Ramos (cell line): Measurements from ENCODE around the gene IFT88.
"Not testable (repeated sequence)": the region's sequence is repeated elsewhere in the genome, so short reads cannot be mapped to it uniquely, and the experiment has no call there.

ENCODE experiments used
- in situ Hi-C: fragments of 300-500 bp; cut with MboI; formaldehyde crosslinking; loops from one replicate; pipeline ENCODE4 v1.14.3; 2022; ENCODE audit warnings: low sequenced_read_pairs; ENCODE audit not compliant: unreplicated experiment

IFT88 gene

DNA sequence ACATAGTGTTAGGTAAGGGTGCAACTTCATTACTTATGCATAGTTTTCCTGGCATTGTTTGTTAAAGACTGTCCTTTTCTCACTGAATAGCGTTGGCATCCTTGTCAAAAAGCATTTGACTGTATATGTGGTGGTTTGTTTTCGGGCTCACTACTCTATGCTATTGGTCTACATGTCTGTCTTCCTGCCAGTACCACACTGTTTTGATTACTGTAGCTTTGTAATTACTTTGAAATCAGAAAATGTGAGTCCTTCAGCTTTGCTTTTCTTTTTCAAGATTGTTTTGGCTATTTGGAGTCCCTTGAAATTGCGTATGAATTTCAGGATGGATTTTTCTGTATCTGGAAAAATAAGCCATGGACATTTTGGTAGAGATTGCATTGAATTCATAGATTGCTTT lies 56.0 kb downstream of the IFT88 start:
- in situ Hi-C loops, result no loop called here

DNA sequence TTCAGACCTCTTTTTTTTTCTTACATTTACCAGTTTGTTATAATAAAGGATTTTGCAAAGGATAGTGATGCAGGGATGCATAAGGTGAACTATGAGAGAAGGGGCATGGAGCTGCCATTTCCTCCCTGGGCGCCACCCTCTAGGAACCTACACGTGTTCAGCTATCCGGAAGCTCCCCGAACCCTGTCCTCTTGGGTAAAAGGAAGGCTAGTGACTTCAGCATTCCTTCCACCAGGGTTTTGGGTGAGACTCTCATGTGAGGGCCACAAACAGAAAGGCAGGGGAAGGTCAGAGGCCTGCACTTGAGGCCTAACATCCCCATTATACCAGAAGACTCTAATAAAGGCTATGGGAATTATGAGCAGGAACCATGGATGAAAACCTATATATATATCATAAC lies 57.3 kb downstream of the IFT88 start:
- in situ Hi-C loops, result no loop called here

DNA sequence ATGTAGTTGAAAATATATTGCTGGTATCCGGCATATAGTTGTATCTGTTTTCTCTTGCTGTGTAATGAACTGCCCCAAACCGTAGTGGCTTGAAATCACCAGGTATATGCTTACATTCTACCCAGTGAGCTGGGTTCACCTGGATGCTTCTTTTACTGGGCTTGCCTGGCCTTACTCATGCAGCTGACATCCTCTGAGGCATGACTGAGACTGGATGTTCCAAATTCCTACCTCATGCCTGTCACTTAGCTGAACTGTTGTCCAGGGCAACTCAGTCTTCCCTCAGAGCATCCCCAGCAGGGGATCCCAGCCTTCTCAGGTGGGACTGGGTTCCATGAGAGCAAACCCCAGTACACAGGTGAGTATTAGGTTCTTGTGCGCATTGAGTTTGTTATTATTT lies 66.8 kb downstream of the IFT88 start:
- in situ Hi-C loops, result no loop called here

DNA sequence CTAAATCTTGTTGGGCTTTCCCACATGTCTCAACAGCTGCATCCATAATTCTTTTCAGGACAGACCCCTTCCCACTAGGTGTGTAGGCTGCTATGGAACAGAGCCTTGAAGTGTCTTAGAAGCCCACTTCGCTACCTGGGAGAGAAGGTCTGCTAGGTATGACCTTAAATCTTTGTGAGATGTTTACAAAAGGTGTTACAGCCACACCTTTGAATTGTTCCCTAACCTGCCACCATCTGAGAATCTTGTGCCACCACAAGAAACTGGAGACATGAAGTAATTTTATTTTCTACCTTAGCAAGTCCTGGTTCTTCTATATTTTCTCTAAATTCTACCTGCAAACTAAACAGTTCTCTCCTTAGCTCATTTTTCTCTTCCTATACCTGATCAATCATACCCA lies 69.1 kb downstream of the IFT88 start:
- in situ Hi-C loops, result no loop called here

DNA sequence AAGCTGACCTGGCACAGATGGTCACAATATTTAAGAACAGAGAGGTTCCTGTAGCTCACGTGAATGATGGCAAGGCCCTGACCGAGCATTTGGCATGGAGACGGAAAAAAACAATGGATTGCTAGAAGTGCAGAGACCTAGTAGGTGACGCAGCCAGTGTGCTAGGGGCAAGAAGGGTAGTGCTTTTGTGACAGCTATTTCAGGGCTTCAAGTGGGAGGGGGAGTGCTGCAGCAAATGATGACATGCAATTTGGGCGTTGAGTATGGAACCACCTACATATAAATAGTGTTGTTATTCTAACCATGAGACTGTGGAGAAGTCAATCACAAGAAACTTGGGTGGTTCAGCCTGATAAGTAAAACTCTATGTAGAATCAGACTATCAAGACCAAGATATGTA lies 70.9 kb downstream of the IFT88 start:
- in situ Hi-C loops, result no loop called here

DNA sequence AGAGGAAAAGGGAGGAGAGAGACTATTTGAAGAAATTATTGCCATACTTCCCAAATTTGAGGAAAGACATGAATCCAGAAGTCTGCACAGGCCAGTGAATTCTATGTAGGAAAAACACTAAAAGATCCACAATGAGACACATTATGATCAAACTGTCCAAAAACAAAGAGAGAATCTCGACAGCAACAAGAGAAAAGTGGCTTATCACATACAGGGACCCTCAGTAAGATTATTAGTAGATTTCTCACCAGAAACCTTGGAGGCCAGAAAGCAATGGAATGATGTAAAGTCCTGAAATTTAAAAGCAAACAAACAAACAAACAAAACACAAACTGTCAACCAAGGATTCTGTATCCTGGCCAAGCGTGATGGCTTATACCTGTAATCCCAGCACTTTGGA lies 80.8 kb downstream of the IFT88 start:
- in situ Hi-C loops, result no loop called here

DNA sequence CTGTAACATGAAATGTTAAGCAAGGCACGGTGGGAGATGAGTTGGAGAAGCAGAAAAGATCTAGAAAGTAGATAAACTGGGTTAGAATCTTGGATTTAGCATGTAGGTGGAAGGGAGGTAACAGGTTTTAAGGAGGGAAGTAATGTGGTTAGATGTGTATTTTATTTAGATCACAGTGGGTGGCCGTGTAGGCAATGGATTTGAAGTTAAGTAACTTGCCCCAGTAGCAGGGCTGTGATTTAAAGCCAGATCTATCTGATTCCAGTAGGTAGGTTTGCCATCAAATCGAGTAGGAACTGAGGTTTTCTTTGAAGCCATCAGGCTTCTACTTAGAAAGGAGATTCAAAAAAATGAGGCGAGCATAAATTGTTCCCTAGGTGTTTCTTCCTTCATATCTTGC lies 86.0 kb downstream of the IFT88 start:
- in situ Hi-C loops, result no loop called here

DNA sequence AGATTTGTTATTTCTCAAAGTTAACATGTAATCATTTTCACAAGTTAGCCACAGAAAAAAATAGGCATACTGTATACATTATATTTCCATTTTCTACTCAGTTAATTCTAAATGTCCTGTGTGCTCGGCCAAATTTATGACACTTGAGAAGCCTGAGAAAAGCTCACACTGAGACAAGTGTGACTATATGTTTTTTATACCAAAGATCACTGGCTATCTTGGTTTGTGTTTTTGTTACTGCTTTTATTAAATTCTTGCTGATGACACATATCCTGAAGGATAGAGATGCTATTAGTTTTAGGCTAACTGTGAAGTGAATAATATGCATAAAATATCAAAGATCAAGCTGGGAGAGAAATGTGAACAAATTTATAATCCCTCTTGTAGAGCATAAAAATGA lies 87.2 kb downstream of the IFT88 start:
- in situ Hi-C loops, result no loop called here

DNA sequence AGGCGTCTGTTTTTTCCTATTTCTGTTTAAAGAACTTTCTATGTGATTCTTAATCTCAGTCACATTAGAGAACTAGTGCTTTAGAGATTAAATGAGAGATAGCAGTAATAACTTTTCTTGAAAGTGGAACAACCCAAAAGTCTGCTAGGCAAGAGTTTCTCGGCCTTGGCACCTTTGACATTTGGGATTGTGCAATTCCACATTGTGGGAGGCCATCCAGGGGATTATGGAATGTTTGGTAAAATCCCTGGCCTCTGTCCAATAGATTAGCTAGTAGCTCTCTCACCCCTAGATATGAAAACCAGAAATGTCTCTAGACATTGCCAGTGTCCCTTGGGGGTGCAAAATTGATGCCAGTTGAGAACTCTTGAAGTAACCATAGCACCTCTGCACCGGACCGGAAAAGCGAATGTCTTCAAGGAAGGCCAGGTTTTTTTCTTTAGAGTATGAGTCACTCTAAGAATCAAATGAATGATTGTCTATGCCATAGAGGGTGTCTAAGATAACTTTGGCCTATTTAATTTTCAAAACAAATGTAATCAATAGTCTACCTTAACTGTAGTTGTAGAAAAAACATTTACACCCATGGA lies 91.6 kb downstream of the IFT88 start:
- in situ Hi-C loops, result no loop called here

DNA sequence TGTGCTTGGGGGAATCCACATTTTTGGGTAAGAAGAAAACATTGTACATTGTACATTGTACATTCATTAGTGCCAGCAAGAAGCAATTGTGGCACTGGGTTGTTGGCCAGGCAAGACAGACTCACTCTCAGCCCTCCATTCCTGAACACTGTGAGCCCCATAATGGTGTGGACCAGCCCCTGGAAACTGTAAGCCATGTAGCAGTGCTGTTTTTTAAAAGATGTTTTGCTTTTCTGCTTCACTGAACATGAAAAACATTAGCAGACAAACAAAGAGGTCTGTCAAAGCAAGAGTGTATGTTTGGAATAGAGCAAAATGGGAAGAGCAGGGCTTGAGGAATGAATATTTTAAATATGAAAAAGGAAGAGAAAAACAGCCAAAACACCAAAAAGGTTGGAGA lies 97.4 kb downstream of the IFT88 start:
- in situ Hi-C loops, result no loop called here

DNA sequence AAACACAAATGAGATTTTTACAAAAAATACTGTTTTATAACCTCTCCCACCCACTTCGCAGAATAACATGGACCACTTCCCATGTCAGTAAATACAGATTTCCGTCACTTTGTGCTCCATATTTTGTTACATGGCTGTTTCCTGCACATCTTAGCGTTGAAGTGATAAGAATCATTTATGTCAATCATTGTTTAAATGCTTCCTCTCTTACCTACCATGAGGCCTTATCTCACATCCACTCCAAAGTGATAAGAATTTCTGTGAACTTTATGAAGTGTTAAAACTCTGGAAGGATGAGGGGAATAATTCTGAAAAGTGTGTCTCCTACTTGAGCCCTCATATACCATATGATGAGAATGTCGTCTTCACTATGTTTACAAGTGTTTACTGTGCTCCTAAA lies 100.0 kb downstream of the IFT88 start:
- in situ Hi-C loops, result no loop called here

DNA sequence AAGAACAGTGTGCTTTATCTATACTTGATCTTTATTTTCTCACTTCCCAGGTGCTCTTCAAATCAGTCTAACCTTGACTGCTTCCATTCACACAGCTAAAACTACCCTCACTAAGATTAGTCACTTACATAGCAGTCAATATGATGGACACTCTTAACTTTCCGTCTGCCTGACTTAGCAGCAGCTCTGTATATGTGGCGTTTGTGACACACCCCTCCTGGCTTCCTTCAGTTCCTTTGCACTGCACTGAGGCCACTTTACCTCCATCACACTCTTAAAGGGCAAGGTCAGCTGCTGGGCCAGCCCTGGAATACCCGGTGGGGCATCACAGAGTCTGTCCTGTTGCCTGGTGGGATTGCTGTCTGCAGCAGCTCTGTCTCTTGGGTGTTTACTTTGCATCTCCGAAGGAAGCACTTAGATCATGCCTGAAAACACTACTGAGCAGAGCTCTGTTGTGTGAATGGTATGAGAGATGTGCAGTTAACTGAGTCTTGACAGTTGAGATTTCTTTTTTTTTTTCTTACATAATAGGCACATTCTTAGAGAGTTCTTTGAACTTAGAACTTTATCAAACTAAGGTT lies 101.0 kb downstream of the IFT88 start:
- in situ Hi-C loops, result no loop called here

DNA sequence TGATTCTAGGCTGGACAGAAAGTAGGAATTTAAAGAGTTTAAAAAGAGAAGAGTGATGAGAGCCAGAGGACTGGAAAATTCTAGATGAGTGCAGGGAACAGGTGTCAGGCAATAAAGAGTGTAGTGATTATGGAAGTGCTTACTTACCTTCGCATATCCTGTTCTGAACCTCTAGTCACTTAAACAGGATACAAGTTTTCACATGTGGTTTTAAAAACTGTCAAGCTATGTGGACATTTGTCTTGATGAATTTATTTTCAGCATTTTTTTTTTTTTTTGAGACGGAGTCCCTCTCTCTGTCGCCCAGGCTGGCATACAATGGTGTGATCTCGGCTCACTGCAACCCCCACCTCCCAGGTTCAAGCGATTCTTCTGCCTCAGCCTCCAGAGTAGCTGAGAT lies 102.2 kb downstream of the IFT88 start:
- in situ Hi-C loops, result no loop called here

DNA sequence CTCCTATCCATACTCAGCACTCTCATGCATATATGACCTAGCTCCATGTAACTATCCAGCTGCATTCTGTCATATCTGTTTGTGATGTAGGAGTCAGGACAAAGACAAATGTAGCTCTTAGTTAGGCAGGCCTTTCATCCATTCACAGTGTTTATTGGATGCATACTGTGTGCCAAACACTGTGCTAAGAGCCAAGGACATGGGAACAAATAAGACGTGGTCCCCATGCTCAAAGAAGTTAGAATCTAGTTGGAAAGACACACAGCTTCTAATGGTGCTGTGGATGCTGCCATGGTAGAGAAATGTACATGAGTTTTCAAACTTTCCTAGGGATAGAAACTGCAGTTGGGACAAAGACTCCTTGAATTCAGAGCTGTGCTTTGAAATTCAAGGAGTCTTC lies 104.8 kb downstream of the IFT88 start:
- in situ Hi-C loops, result no loop called here

DNA sequence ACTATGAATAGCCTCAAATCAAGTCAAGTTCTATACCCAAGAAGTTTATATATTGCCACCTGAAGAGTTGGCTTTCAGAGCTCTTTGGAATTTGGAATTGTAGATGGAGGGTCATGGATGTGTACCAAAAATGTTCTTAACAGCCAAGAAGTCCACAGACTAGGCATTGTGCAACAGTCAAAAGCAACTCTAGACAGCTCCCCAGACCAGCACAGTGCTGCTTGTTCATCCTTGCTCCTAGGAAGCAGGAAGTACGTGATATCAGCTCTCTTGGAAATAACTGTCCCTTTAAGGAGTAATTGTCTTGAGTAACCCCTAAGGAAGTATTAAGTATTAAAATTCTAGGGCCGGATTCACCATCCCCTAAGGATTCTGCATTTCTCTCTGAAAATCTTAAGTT lies 105.8 kb downstream of the IFT88 start:
- in situ Hi-C loops, result no loop called here

DNA sequence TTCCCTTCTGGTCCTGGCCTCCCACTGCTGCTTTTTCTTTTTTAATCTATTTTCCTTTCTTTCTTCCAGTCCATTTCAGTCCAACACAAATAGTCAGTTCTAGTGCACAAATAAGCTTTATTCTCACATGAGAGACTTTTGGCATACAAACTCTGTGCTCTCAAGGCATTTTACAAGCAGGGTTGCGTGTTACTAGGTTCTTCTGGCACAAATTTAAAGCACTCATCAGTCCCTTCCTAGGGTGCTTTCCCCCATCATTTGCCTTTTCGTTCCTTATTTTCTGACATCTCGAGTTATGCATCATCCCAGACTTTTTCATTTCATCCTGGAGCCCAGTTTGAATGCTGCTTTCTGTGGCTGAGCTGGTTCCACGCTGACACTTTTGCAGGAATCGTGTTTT lies 106.8 kb downstream of the IFT88 start:
- in situ Hi-C loops, result no loop called here

DNA sequence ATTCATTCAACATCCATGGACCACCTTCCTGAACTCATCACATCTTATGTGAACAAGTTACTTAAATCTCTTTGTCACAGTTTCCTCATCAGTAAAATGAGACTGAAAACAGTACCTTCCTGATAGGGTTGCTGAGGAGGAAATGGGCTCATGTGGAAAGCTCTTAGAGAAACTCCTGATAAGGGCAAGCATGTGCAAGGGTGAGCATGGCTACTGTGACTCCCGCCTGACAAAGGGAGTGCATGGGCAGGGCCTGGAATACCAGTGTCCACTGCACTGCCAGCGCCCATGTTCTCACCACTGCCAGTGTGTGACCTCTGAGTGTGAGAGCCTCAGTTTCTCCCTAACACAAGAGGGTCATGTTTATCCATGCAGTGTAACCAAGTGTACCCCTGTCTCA lies 109.3 kb downstream of the IFT88 start:
- in situ Hi-C loops, result no loop called here

DNA sequence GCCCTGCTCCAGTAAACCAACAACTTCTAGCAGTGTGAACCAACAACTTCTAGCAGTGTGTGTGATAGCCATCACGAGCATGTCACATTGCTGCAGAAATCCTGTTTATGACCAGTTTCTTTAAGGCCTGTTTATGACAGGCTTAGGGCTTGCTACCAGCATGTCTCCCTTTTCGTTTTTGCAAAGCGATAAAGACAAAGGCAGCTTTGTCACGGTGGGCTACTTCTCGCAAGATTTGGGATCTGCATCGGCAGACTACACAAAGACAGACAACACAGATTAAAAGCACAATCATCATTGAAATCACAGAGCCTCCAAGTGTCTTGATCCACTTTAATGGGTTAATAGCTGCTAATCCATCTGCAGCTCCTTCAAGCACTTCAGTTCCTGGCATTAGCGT lies 111.6 kb downstream of the IFT88 start:
- in situ Hi-C loops, result not testable (repeated sequence)

DNA sequence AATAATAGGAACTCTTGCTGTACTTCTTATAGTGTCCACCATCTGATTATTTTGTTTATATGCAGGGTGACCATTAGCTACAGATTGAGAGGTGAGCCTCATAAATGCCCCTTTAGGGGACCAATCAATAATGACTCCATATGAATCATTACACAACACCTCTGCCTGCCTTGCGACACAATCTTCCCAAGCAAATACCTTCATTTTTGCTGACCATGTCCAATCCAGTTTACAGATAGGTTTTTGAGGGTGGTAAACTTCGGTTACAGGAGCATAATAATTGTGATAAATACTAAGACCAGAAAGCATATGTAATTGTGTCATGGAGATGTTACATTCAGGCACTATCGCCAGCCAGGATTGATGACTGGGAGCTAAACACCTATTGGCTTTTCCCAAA lies 112.9 kb downstream of the IFT88 start:
- in situ Hi-C loops, result no loop called here

DNA sequence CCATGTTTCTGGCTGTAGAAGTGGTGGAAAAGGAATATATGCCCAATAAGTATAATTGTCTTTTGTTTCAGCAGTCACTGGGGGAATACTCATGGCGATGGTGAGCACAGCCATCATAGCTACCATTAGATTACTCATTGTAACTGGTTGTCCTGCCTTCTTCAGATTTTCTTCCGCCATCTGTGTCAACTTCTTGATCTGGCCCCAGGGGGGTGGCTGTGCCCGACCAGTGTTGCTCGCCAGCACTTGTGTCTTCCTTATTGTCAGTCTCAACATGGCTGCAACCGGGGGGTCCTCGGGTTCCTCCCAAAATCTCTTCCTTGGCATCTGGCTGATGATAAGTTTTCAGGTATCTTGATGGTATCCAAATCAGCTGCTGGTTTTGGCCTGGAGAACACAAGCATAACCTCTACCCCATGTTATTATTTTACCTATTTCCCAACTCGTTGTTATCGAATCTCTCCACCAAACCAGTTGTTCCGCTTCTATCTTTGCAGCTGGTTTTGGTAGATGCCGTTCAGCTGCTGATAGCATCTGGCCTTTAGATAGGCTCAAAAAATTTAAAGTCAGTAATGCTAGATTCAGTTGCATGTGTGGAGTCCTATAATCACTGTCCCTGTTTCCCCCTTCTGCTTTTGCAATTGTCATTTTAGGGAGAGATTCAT lies 113.6 kb downstream of the IFT88 start:
- in situ Hi-C loops, result no loop called here

DNA sequence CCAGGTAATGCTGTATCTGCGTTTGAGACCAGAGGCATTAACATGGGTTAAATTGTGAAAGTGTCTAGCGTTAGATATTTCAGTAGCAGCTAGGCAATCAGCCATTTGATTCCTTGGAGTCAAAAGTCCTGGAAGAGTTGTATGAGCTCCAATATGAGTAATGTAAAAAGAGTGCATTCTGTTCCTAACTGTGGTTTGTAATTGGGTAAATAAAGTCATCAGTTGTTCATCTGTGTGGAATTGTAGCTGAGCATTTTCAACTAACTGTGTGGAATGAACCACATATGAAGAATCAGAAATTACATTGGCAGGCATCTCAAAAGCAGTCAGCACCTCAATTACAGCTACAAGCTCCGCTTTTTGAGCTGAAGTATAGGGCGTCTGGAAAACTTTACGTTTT lies 114.5 kb downstream of the IFT88 start:
- in situ Hi-C loops, result not testable (repeated sequence)

DNA sequence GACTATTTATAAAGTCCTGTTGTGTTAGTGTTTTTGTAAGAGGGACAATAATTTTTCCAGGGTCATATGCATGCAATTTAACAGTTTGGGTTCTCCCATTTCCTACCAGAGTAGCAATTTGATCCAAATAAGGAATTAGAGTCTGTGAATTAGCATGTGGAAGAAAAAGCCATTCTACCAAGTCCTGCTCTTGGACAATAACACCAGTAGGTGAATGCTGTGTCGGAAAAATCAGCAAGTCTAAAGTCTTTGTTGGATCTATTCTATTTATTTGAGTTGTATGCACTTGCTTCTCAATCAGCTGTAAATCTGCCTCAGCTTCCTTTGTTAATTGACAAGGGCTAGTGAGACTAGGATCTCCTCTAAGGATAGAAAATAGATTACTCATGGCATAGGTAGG lies 115.1 kb downstream of the IFT88 start:
- in situ Hi-C loops, result no loop called here
